GM21529 (cell line): ENCODE results near the gene ARF3.
A peak's percentile ranks its signal among the peaks of the same experiment; 100 is the strongest.

Source experiments
- ATAC-seq: cut with Tn5 transposase; IDR thresholded peaks from one replicate; pipeline ENCODE4 v1.9.1; 2021; ENCODE audit not compliant: unreplicated experiment

Gene ARF3

GRCh38 chr12:48967991-48968390, 10.7 kb upstream of the ARF3 start:
- ATAC-seq: no peak

- ATAC-seq: no peak
Measured at GRCh38 chr12:48966177-48966895, 9.0 kb upstream of the ARF3 start.

GRCh38 chr12:48965298-48965838, 8.1 kb upstream of the ARF3 start:
- ATAC-seq: no peak

GRCh38 chr12:48961801-48962200, 4.5 kb upstream of the ARF3 start:
- no peak for ATAC-seq

- ATAC-seq: no peak
Measured at GRCh38 chr12:48961331-48961730, 4.0 kb upstream of the ARF3 start.

GRCh38 chr12:48960834-48961233, 3.5 kb upstream of the ARF3 start:
- ATAC-seq: no peak

- no peak for ATAC-seq
Measured at GRCh38 chr12:48958049-48958388, 732 bp upstream of the ARF3 start.

- ATAC-seq: peak; percentile 31
Measured at GRCh38 chr12:48956279-48957140, 777 bp downstream of the ARF3 start.

GRCh38 chr12:48954841-48955501, 2.3 kb downstream of the ARF3 start:
- no peak for ATAC-seq

GRCh38 chr12:48954061-48954460, 3.2 kb downstream of the ARF3 start:
- ATAC-seq: no peak

GRCh38 chr12:48952691-48953090, 4.6 kb downstream of the ARF3 start:
- ATAC-seq: no peak

- no peak for ATAC-seq
Measured at GRCh38 chr12:48947727-48948126, 9.6 kb downstream of the ARF3 start.

GRCh38 chr12:48946943-48947342, 10.3 kb downstream of the ARF3 start:
- ATAC-seq: no peak

- no peak for ATAC-seq
Measured at GRCh38 chr12:48946205-48946604, 11.1 kb downstream of the ARF3 start.

- no peak for ATAC-seq
Measured at GRCh38 chr12:48943221-48943620, 14.1 kb downstream of the ARF3 start.

- no peak for ATAC-seq
Measured at GRCh38 chr12:48940181-48940580, 17.1 kb downstream of the ARF3 start.

- no peak for ATAC-seq
Measured at GRCh38 chr12:48938805-48939204, 18.5 kb downstream of the ARF3 start.

GRCh38 chr12:48937170-48937569, 20.1 kb downstream of the ARF3 start:
- no peak for ATAC-seq

GRCh38 chr12:48936379-48936979, 20.8 kb downstream of the ARF3 start:
- no peak for ATAC-seq

- no peak for ATAC-seq
Measured at GRCh38 chr12:48934312-48934706, 23.0 kb downstream of the ARF3 start.

GRCh38 chr12:48933664-48934311, 23.5 kb downstream of the ARF3 start:
- no peak for ATAC-seq
